Activated gamma-delta T cell treated with anti-CD3 and anti-CD28 coated beads, Interleukin-2, amount 50 U/mL, for 16 hours (primary cell): ENCODE results near the gene RUFY3.
"Not testable (repeated sequence)": the region's sequence is repeated elsewhere in the genome, so short reads cannot be mapped to it uniquely, and the experiment has no call there.

Source experiments
- DNase-seq: peaks from one replicate; pipeline ENCODE4 v3.0.0-alpha.2; 2020; ENCODE audit warnings: low read depth

RUFY3 gene

GRCh38 chr4:70737409-70737808 is 15.6 kb downstream of the RUFY3 start:
- DNase-seq: no peak

GRCh38 chr4:70739496-70740337 is 18.0 kb downstream of the RUFY3 start:
- no peak for DNase-seq

GRCh38 chr4:70741867-70742658 is 20.3 kb downstream of the RUFY3 start:
- no peak for DNase-seq

GRCh38 chr4:70743731-70744130 is 22.0 kb downstream of the RUFY3 start:
- no peak for DNase-seq

GRCh38 chr4:70746179-70746839 is 24.5 kb downstream of the RUFY3 start:
- DNase-seq: no peak

- no peak for DNase-seq
Observed at GRCh38 chr4:70747874-70748273, 26.1 kb downstream of the RUFY3 start.

GRCh38 chr4:70749313-70749712 is 27.5 kb downstream of the RUFY3 start:
- DNase-seq: no peak

- DNase-seq: no peak
Observed at GRCh38 chr4:70752236-70752635, 30.5 kb downstream of the RUFY3 start.

GRCh38 chr4:70753630-70754029 is 31.9 kb downstream of the RUFY3 start:
- no peak for DNase-seq

- no peak for DNase-seq
Observed at GRCh38 chr4:70754470-70754869, 32.7 kb downstream of the RUFY3 start.

- no peak for DNase-seq
Observed at GRCh38 chr4:70754990-70755688, 33.4 kb downstream of the RUFY3 start.

- no peak for DNase-seq
Observed at GRCh38 chr4:70759126-70759525, 37.4 kb downstream of the RUFY3 start.

- no peak for DNase-seq
Observed at GRCh38 chr4:70759627-70760026, 37.9 kb downstream of the RUFY3 start.

- DNase-seq: no peak
Observed at GRCh38 chr4:70760662-70761061, 38.9 kb downstream of the RUFY3 start.

GRCh38 chr4:70761276-70761816 is 39.6 kb downstream of the RUFY3 start:
- no peak for DNase-seq

- no peak for DNase-seq
Observed at GRCh38 chr4:70765368-70765767, 43.6 kb downstream of the RUFY3 start.

GRCh38 chr4:70768301-70768948 is 46.7 kb downstream of the RUFY3 start:
- no peak for DNase-seq

GRCh38 chr4:70769396-70769795 is 47.6 kb downstream of the RUFY3 start:
- not testable (repeated sequence) for DNase-seq

- no peak for DNase-seq
Observed at GRCh38 chr4:70772929-70773555, 51.3 kb downstream of the RUFY3 start.

- no peak for DNase-seq
Observed at GRCh38 chr4:70778888-70779422, 57.2 kb downstream of the RUFY3 start.

GRCh38 chr4:70783096-70783495 is 61.3 kb downstream of the RUFY3 start:
- no peak for DNase-seq
